HG03520 (cell line): ENCODE measurements around the gene TGFBR3L.
"Not testable (repeated sequence)": the region's sequence is repeated elsewhere in the genome, so short reads cannot be mapped to it uniquely, and the experiment has no call there.

Experiments
- ATAC-seq: cut with Tn5 transposase; IDR thresholded peaks from one replicate; pipeline ENCODE4 v1.9.1; 2021; ENCODE audit warnings: mild to moderate bottlenecking, moderate library complexity; ENCODE audit not compliant: unreplicated experiment

The TGFBR3L gene

GRCh38 chr19:7947939-7948338 lies 33.3 kb downstream of the TGFBR3L start:
- ATAC-seq = no peak

GRCh38 chr19:7953060-7953459 lies 38.4 kb downstream of the TGFBR3L start:
- no peak for ATAC-seq

- no peak for ATAC-seq
Observed at GRCh38 chr19:7953576-7953975, 38.9 kb downstream of the TGFBR3L start.

- no peak for ATAC-seq
Observed at GRCh38 chr19:7955696-7956095, 41.1 kb downstream of the TGFBR3L start.

GRCh38 chr19:7959211-7959610 lies 44.6 kb downstream of the TGFBR3L start:
- ATAC-seq = no peak

GRCh38 chr19:7961082-7961481 lies 46.5 kb downstream of the TGFBR3L start:
- ATAC-seq = not testable (repeated sequence)

- ATAC-seq = no peak
Observed at GRCh38 chr19:7961920-7962626, 47.4 kb downstream of the TGFBR3L start.

- ATAC-seq = no peak
Observed at GRCh38 chr19:7962644-7963268, 48.1 kb downstream of the TGFBR3L start.

GRCh38 chr19:7963566-7963965 lies 48.9 kb downstream of the TGFBR3L start:
- ATAC-seq = no peak

GRCh38 chr19:7965259-7965841 lies 50.7 kb downstream of the TGFBR3L start:
- ATAC-seq = no peak

GRCh38 chr19:7965921-7966665 lies 51.5 kb downstream of the TGFBR3L start:
- no peak for ATAC-seq

- ATAC-seq = no peak
Observed at GRCh38 chr19:7968008-7968795, 53.6 kb downstream of the TGFBR3L start.
